Transverse colon (tissue), 4 donors: ENCODE measurements around the gene NUP88.

ENCODE experiments used
- EP300 ChIP-seq: sonication (generic); formaldehyde crosslinking; IDR thresholded peaks from one replicate; pipeline ENCODE4 v1.6.1; 2017; ENCODE audit warnings: antibody characterized with exemption, low read depth
- POLR2A ChIP-seq: fragments of 450-650 bp; IDR thresholded peaks from one replicate; pipeline ENCODE4 v1.6.1; 2016; ENCODE audit warnings: antibody characterized with exemption, mild to moderate bottlenecking, moderate library complexity
- POLR2AphosphoS5 ChIP-seq, 3 donors: sonication (generic); formaldehyde crosslinking; IDR thresholded peaks; one replicate each; pipeline ENCODE4 v1.6.1; 2016; ENCODE audit warnings: antibody characterized with exemption in 3 of 3
- TF ChIP-seq, protein P1 (sequence below), 5 experiments: fragments of 200-600 bp in 3 of 5; fragments of 450-650 bp in 2 of 5; sonication (generic) in 3 of 5; IDR thresholded peaks; 1 replicate in 2 of 5; 2 replicates in 3 of 5; pipeline ENCODE4 v1.5.1; 2016 to 2017; ENCODE audit warnings: antibody characterized with exemption in 5 of 5, inconsistent platforms in 3 of 5, mild to moderate bottlenecking in 2 of 5, moderate library complexity in 1 of 5

- TF ChIP-seq, protein P1, sequence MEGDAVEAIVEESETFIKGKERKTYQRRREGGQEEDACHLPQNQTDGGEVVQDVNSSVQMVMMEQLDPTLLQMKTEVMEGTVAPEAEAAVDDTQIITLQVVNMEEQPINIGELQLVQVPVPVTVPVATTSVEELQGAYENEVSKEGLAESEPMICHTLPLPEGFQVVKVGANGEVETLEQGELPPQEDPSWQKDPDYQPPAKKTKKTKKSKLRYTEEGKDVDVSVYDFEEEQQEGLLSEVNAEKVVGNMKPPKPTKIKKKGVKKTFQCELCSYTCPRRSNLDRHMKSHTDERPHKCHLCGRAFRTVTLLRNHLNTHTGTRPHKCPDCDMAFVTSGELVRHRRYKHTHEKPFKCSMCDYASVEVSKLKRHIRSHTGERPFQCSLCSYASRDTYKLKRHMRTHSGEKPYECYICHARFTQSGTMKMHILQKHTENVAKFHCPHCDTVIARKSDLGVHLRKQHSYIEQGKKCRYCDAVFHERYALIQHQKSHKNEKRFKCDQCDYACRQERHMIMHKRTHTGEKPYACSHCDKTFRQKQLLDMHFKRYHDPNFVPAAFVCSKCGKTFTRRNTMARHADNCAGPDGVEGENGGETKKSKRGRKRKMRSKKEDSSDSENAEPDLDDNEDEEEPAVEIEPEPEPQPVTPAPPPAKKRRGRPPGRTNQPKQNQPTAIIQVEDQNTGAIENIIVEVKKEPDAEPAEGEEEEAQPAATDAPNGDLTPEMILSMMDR (IDR thresholded peaks at IDR 0.05) = peak in 2 of 5 experiments; percentile 28 to 49
- TF ChIP-seq POLR2A = no peak
- TF ChIP-seq POLR2AphosphoS5 (IDR thresholded peaks at IDR 0.05) = no peak
- no peak for TF ChIP-seq EP300
These were observed 19.9 kb upstream of the NUP88 start for GRCh38 chr17:5439446-5439764.
